ENCODE results near the gene BPIFB4.

DNA sequence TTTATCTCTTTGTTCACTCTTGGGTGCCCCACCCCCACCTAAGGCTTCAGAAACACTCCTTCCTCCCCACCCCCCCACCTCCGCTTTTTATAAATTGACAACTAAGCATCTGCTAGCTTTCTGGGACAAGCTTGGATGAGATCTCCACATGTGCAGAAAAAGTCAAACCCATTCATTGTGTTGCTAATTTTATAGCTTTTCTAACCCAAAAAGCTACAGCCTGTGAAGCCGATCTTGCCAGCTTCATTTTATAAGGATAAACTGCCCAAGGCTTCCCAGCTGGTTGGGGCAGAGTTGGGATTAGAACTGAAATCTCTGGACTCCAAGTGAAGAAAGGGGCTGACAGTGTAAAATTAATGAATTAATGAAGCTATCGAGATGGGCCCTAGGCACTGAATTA lies 24.1 kb downstream of the BPIFB4 start:
- TF ChIP-seq, protein P1, sequence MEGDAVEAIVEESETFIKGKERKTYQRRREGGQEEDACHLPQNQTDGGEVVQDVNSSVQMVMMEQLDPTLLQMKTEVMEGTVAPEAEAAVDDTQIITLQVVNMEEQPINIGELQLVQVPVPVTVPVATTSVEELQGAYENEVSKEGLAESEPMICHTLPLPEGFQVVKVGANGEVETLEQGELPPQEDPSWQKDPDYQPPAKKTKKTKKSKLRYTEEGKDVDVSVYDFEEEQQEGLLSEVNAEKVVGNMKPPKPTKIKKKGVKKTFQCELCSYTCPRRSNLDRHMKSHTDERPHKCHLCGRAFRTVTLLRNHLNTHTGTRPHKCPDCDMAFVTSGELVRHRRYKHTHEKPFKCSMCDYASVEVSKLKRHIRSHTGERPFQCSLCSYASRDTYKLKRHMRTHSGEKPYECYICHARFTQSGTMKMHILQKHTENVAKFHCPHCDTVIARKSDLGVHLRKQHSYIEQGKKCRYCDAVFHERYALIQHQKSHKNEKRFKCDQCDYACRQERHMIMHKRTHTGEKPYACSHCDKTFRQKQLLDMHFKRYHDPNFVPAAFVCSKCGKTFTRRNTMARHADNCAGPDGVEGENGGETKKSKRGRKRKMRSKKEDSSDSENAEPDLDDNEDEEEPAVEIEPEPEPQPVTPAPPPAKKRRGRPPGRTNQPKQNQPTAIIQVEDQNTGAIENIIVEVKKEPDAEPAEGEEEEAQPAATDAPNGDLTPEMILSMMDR (conservative IDR thresholded peaks at IDR 0.05; ENCODE audit: low read depth, low read length): no peak
- no peak for TF ChIP-seq EZH2 (IDR thresholded peaks at IDR 0.05; ENCODE audit: borderline replicate concordance, low read depth, low read length, poor library complexity, severe bottlenecking)
